GM04503 (cell line): ENCODE data around the gene IPP.
"Not testable (repeated sequence)": the region's sequence is repeated elsewhere in the genome, so short reads cannot be mapped to it uniquely, and the experiment has no call there.

ENCODE experiments used
- DNase-seq: peaks from one replicate; pipeline ENCODE4 v3.0.0-alpha.2; 2012; ENCODE audit warnings: low read depth

Gene IPP

DNA sequence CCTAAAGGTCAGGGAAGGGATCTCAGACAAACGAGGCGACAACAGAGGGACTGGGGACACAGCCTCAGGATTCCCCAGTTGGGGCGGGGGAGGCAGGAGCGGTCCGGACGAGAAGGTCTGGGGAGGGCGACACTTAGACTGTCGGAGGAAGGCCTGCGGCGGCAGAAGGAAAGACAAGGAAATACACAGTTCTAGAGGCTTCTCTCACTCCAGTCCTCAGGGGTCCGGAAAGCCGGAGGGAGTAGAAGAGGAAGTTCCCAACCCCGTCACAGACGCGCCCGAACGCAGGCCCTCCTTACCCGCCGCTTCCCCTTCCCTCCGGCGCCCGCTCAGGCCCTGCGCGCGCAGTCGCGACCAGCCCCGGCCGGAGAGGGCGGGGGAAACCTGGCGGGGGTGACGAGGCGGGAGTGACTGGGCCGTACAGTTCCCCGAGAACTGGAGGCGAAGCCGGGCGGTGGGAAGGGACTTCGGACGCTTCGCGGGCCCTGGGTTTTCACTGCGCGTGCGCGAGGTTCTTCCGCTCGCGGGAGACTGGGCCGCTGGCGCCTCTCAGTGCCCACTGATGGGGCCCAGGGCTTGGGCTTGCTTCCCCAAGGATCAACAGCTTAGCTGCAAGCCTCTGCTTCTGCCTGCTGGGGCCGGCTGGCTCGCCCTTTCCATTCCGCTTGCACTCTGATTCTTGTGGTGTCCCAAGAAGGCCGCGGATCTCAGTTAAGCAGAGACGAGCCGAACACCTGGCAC, at the start of gene IPP:
Gene IPP, minus strand, starts transcription at position 356 of the 741 bp plus-strand sequence. CDS start 4,242 bp downstream, outside the sequence.
- peak; percentile 81 for DNase-seq

GRCh38 chr1:45796946-45797345, 46.5 kb upstream of the IPP start:
- DNase-seq: no peak

DNA sequence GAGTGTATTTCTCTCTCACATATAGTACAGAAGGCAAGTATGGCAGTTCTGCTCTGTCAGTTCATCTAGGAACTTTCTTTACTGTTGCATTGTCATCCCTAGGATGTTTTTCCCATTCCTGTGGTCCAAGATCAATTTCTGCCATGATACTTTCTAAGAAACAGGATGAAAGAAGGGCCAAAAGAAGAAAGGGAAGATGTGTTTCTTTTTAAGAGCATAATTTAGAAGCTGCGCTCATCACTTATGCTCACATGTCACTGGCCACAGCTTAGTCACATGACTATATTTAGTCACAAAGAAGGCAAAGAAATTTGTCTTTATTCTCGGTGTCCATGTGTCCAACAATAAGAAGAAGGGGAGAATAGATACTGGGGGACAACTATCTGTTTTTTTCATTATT, 45.9 kb upstream of the IPP start:
- no peak for DNase-seq

DNA sequence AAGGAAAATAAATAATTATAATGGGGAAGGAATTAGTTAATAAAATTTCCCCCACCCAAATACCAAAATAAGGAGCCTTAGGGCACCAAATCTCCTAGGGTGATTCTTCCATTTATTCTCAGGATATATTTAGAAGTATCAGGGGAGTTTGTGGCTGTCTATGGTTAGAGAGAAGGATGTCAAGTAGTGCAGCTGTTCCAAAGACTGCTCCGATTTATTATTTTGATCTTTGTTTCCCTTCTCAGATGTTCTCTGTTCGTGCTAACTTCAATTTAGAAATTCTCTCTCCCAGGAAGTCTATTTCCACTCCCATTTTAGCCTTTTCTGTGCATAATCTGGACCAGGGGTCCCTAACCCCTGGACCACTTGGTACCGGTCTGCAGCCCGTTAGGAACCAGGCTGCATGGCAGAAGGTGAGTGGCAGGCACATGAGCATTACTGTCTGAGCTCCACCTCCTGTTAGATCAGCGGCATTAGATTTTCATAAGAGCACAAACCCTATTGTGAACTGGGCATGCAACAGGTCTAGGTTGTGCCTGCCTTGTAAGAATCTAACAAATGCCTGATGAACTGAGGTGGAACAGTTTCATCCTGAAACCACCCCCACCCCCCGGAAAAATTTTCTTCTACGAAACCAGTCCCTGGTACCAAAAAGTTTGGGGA, 43.6 kb upstream of the IPP start:
- no peak for DNase-seq

DNA sequence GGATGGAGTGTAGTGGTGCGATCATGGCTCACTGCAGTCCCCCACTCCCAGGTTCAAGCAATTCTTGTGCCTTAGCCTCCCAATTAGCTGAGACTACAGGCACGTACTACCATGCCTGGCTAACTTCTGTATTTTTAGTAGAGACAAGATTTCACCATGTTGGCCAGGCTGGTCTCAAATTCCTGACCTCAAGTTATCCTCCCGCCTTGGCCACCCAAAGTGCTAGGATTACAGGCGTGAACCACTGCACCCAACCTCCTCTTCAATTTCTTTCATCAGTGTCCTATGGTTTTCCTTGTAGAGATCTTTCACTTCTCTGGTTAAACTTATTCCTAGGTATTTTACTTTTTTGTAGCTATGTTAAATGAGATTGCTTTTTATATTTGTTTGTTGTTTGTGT, 42.3 kb upstream of the IPP start:
- DNase-seq: no peak

GRCh38 chr1:45789601-45790000, 39.1 kb upstream of the IPP start:
- no peak for DNase-seq

GRCh38 chr1:45787905-45788304, 37.5 kb upstream of the IPP start:
- DNase-seq: no peak

DNA sequence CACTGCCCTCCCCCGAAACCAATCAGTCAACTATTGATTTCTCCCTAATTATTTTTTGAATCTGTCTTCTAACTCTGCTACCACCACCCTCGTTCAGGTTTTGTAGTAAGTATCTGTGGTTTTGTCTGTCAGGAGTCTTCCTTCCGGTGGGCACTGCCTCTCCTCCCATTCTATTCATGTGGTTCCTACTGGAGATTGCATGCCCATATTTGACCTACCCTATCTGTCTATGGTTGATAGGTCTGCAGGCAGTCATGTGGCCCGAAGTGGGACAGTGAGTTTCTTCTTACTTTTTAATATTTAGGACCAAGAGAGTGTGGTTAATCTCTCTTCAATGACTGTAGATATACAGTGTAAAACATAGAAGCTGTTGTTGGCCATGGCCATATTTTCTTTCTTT, 35.1 kb upstream of the IPP start:
- no peak for DNase-seq

DNA sequence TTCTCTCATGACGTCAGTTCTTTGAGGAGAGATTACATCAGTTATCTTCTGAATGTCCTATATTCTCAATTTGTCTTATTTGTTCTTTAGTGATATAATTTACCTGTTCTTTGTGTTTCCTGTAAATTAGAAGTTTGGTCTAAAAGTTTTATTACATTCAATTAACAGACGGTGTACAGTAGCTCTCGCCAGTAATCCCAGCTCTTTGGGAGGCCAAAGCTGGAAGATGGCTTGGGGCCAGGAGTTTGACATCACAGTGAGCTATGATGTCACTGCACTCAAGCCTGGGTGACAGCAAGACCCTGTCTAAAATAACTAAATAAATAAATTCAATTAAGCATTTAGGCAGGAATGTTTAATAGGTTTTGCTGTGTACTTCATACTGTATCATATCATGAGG, 25.3 kb upstream of the IPP start:
- DNase-seq: no peak

DNA sequence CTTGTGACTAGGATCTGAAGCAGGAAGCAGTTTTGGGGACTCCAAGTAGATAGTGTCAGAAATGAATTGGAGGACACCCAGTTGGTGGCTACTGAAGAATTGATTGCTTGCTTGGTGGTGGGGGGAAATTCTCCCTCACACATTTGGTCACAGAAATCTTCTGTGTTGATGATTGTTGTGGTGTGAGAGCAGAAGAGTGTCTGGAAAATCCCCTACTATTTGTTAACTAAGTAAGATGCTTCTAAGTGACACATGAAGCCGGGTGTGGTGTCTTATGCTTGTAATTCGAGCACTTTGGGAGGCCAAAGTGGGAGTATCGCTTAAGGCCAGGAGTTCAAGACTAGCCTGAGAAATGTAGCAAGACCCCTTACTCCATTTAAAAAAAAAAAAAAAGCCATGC, 22.5 kb upstream of the IPP start:
- DNase-seq: no peak

GRCh38 chr1:45769261-45769932, 18.9 kb upstream of the IPP start:
- DNase-seq: peak; percentile 21

DNA sequence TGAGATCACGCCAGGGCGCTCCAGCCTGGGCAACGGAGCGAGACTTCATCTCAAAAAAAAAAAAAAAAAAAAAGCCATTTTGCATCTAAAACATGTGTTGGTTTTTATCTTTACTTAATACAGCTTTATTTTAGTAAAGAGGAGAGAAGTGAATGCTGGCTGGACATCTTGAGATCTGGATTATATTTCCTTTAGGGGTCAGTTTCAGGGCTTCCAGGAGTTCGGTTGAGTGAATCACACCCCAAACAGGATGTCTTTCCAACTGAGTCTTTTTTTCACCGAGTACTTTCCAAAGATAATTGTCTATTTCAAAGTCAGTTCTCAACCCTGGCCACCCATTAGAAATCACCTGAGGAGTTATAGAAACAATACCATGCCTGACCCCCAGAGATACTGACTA, 16.6 kb upstream of the IPP start:
- DNase-seq: peak; percentile 22

DNA sequence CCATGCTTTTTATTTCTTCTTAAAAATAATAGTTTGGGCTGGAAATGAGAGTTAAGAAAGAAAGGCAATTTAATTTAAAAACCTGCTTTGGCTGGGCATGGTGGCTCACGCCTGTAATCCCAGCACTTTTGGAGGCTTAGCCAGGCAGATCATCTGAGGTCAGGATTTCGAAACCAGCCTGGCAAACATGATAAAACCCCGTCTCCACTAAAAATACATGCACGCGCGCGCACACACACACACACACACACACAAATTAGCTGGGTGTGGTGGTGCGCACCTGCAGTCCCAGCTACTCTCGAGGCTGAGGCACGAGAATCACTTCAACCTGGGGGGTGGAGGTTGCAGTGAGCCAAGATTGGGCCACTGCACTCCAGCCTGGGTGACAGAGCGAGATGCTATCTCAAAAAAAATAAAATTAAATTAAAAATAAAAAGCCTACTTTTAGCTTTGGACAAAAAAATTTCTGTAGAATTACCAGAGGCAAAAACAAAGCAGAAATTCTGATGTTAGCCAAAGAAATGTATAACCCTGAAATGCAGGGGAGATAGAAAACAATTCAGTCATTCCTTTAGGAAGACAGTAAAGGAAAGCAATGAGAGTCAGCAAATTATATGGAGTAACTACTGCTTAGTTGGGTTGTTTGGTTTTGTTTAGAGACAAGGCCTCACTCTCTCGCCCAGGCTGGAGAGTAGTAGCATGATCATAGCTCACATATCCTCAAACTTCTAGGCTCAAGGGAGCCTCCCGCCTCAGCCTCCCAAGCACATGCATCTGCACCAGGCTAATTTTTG, 15.7 kb upstream of the IPP start:
- no peak for DNase-seq

GRCh38 chr1:45762291-45762690, 11.8 kb upstream of the IPP start:
- no peak for DNase-seq

DNA sequence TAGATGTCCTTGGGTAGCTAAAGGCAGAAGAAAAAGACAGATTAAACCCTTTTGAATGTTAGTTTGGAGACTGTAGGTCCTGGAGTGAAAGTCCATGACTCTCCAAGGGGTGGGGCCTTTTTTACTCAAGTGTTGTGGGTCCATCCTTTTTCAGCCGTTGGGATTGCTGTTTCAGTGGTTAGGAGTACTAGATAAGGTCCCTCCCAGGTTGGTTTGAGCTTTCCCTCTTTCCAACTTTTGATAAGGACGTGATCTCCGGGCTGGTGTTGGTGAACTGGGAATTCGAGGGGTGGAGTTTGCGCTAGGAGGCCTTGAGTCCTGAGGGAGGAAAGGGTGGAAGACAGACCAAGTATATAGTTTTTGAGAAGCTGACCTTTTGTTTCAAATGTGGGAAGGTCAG, 5.2 kb upstream of the IPP start:
- no peak for DNase-seq

GRCh38 chr1:45753248-45754037, 3.0 kb upstream of the IPP start:
- no peak for DNase-seq

DNA sequence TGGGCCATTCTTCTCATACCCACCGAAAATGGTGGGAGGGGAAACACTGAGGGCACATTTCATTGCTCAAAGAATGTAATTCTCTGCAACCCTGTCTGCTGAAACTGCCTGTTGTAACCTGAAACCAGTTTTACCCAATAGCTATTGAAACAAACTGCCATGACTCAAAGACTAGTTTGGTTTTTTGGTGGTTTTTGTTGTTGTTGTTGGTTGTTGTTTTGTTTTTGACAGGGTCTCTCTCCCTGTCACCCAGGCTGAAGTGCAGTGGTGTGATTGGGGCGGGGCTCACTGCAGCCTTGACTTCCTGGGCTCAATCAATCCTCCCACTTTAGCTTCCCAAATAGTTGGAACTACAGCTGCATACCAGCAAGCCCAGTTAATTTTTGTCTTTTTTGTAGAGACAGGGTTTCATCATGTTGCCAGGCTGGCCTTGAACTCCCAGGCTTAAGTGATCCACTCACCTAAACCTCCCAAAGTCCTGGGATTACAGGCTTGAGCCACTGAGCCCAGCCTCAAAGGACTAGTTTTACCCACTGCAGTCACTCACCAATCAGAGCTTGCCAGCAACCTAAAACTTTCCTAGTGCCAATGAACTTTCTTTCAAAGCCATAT, 2.1 kb upstream of the IPP start:
- DNase-seq: peak; percentile 27

GRCh38 chr1:45752014-45752413, 1.6 kb upstream of the IPP start:
- no peak for DNase-seq

DNA sequence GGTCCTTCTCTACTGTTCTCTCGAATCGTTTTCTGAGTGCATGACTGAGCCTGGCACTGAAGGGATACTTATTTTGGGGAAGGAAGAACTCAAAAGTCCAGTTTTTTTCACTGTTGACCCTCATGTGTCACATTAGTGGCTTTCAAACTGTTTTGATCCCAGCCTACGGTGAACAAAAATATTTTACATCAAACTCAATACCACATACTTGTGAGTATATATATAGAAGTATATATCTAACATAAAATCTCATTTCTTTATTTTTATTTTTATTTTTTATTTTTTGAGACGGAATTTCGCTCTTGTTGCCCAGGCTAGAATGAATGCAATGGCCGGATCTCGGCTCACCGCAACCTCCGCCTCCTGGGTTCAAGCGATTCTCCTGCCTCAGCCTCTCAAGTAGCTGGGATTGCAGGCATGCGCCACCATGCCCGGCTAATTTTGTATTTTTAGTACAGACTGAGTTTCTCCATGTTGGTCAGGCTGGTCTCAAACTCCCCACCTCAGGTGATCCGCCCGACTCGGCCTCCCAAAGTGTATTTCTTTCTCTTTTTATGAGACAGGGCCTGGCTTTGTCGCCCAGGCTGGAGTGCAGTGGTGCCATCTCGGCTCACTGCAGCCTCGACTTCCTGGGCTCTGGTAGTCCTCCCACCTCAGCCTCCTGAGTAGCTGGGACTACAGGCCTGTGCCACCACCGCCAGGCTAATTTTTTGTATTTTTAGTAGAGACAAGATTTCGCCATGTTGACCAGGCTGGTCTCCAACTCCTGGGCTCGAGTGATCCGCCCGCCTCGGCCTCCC, 786 bp upstream of the IPP start:
- not testable (repeated sequence) for DNase-seq

DNA sequence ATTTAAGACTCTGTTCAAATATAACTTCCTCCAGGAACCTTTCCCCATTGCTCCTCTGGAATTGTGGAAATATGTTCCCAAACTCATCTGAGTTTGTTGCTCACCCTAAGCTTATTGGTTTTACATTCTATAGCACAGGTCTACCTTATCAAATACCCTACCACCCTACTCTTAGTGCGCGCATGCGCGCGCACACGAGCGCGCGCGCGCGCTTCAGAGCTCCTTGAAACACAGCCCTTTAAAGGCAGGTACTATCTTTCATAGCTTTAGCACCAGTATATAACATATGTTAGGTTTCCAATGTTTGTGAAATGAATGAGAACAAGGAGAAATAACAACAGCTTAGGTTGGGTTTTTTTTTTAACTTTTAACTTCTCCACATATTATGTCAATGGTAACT, 3.5 kb downstream of the IPP start:
- DNase-seq: no peak
